HG02970 (cell line): Measurements from ENCODE around the gene SLC7A8.

Experiments used
- ATAC-seq: cut with Tn5 transposase; IDR thresholded peaks from one replicate; pipeline ENCODE4 v1.9.1; 2021; ENCODE audit warnings: mild to moderate bottlenecking, moderate library complexity, moderate number of reproducible peaks; ENCODE audit not compliant: unreplicated experiment, low FRiP score

SLC7A8 gene

DNA sequence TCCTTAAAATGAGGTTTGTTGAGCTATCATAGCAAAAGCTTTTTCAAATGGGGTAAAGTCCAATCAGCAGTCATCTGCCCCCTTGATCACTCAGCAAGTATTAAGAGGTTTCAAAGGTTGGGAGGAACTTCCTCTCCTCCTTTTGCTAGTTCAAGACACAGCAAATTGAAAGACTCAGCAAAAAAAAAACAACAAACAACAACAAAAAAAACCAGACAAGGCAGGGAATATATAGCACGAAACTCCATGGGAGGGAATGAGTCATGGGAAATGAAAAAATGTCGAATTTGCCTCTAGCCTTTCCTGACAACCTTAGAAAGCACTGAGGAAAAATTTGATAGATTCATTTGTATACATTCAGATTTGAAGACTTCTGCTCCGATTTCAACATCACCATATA is 1.6 kb upstream of the SLC7A8 start:
- ATAC-seq, result no peak

DNA sequence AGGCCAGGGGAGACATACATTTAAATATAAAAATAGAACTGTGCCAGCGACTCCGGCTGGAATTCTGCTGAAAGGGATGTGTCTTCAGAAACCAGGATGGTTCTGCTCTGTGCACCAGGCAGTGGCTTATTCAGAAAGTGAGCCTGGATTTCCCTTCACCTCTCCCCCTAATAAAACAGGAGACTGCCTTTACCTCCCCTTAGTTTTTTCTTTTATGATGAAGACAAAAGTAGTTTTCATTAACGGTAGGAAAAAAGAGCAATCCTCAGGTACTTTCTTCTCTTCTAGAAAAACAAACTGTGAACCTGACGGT is 346 bp downstream of the SLC7A8 start:
- no peak for ATAC-seq

DNA sequence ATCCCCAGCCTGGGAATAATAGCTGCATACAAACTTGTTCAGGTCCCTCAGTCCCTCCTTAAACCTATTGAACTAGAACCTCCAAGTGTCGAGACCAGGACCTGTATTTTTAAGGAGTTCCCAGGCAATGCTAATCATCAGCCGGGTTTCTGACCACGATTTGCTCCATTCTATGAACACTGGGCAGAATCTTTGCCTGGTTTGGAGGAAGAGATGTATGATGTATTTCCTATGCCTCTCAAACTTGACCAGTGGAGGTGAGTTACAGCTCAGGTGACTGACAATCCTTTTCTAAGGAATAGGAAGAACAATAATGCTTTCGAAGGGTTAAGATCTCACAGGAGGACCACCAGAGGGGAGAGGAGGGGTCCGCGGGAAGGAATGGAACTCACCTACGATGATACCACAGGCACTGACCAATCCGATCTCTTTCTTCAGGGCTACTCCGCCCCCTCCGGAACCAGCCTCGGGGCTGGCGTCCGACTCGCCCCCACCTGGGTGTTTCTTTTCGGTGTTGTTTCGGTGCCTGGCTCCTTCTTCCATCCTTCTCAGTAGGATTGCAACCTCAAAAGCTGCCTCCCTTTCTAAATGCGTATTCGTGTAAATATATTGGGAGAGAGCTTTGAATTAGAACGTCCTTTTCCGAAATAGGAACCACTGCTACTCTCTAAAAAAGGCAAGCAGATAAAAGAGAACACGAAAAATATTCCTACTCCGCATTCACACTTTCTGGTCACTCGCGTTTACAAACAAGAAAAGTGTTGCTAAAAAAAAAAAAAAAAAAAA is 895 bp downstream of the SLC7A8 start:
- ATAC-seq, result no peak

DNA sequence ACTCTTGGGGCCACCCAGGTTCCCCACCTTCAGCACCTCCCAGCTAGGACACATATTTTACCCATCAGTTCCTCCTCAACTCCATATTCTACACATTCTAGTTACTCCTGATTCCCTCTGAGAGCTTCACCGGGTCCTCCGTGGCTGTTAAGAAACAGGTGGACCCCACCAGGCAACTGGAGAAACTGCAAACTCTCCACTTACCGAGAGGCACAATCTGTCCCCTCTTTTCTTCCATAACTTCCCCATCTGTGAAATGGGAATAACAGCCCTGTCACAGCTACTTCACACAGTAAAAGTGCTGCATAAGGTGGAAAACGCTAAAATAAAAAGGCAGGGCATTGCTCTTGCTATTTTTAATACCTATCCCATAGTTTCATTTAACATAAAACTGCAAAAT is 1.5 kb downstream of the SLC7A8 start:
- no peak for ATAC-seq

DNA sequence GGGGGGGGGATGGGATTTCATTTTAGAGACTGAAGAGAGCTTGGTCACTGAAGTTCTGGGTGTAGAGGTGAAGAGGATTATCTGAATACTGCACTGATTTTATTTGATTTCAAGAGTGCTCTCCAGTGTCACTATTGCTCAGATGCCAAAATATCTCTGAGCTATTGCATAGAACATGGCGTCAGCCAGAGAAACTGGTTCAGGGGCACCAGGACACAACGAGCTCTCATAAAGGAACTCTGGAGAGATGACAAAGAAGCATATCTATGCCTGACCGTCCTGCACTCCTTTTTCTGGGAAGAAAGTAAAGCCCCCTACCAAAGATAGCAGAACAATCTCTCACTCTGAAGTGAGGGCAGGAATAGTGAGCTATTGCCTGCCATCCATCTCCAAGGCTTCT is 2.0 kb downstream of the SLC7A8 start:
- no peak for ATAC-seq

DNA sequence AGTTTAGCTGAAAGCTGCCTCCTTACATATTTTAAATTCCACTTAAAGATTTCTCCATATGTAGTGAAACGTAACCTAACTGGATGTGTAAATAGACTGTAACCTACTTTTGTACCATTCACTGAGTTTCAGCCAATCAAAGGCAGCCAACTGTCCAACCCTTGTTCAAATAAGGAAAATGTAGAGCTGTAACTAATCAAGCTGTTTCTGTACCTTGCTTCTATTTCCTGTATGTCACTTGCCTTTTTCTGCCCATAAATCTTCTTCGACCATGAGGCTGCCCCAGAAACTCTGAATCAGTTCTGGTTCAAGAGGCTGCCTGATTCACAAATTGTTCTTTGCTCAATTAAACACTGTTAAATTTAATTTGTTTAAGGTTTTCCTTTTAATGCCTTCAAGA is 6.3 kb downstream of the SLC7A8 start:
- ATAC-seq, result no peak

DNA sequence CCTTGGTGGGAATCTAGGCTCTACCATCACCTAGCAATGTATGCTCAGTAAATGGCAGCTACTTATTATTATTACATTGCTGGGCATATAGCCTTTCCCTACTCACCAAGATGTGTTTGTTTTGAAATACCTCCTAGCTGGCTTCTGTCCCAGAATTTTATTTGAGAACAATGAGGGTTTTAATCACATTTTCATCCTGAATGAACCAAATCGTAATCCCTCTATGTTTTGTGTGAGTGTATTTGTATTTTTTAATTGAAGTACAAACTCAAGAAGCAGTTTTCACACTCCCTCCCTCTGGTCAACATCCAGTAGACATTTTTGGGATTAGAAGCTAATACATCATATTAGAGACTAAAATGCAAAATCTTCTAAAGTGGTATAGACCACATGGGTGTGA is 7.6 kb downstream of the SLC7A8 start:
- no peak for ATAC-seq

DNA sequence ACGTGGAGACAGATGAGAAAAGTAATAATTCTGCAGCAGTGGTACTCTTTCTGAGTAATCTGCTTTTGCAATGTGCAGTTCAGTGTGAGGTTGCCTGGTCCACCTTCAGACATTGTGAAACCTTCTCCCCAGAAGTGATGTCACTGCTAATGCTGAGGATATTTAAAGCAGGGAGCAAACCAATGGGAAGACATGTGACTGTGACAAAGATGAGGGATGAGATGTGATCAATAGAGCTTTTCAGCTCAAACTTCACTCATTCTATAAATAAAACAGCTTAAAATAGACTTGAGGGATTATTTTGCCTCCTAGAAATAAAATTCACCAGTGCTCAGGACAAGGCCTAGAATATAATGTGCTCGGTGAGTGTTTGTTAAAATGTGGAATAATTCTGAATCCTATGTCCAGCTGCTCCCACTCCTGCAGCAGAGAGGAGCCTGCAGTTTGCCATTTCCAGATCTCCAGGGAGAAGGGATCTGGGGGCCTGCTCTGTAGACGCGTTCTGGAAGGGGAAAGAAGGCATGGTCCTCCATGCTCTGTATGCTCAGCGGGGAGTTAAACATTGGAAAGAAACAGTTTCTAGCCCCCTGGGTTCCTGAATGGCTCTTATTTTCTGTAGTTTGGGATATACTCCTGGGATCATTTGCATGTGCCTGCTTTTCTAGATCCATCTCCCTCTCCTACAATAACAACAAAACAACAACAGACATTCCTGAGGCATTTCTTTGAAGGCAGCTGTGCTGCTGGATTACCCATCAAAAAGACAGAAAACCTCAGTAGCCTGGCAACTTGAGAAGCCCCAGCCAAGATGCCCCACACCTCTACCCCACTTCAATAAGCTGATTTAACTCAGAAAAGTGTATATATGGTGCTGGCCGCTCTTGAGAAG is 8.9 kb downstream of the SLC7A8 start:
- no peak for ATAC-seq

DNA sequence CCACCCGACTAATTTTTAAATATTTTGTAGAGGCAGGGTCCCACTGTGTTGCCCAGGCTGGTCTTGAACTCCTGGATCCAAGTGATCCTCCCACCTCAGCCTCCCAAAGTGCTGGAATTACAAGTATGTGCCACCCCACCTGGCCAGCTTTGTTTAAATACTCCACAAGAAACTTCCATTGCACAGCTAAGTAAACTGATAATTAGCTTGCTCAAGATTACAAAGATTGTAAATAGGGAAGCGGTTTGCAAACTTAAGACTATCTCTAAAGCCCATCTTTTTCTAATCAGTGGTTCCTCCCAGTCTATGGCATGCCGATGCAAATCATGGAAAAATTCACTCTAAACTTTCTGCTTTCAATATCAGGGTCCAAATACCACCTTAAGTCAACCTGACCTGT is 9.7 kb downstream of the SLC7A8 start:
- no peak for ATAC-seq

DNA sequence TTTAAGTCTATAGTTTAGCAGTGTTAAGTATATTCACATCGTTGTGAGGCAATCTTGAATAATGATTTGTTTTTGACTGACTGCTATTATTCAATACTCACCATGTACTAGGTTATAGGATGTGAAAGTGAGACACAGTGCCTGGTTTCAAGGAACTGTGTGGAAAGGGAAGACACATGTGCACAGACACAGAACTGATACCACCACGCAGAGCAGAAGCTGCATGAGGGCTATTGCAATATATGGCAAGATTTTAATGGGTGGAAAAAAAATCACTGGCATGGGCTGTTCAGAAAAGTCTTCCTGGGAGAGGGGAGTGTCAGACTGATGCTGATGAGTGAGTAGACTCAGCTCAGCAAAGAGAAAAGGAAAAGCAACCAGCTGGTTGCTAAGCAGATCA is 10.4 kb downstream of the SLC7A8 start:
- ATAC-seq, result no peak

DNA sequence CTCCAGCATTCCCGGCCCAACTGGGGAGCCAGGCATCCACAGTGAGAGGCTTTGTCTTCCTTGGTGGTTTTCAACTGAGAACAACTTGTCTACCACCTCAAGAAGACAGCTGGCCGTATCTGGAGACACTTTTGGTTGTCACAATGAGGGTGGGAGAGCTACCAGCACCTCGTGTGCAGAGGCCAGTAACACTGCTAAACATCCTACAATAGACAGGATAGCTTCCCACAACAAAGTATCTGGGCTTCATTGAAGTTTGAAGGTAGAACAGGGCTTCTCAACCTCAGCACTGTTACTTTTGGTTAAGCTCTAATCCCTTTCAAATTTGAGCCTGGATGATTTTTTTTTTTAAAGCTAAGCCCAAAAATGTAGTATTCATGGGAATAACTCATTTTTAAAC is 10.9 kb downstream of the SLC7A8 start:
- ATAC-seq, result no peak

DNA sequence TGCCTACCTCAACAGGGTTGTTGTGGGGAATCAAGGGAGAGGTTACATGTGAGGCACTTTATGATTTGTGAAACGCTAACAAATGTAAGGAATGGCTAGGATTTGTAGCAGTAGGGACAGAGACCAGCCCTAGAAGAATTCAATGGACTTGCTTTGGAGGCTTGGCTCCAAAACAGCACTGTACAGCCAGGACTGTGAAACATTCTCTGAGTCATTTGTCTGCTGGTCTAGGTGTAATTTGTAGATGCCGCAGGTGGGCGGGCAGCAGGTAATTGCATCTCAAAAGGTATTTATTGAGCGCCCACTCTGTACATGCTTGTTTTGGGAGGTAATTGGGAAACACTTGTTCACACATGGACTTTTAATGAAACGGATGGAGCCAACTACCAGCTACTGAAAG is 11.4 kb downstream of the SLC7A8 start:
- no peak for ATAC-seq

DNA sequence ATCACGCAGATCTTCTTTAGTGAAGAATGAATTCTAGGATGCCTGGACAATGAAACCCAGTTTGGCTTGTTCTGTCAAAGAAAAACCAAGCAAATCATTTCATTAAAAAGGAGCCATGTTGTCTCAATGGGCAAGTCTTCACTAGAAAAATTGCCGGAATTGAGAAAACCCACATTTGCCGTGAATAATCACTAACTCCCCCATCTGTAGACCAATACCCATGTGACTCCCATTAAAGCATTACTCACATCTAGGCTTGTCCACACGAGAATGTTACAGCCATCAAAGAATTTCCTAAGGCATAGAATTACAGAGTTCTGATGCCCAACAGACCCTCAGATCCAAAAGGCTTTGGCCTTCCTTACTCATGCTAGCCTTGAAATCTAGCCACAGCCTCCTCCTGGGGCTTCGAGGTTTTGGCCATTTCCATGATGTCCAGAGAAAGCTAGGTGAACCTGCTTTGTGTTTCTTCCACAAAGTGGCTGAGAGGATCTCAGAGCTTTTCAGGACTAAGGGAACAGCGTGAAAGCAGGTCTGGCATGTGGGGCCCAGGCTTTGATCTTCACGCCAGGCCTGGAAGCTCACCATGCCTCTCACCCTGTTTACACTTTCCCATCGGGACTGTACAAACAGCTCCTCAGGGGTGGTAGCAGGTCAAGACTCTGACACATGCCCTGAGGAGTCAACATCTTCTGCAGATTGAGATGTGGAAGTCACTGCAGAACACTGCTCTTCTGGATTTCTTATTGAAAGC is 12.1 kb downstream of the SLC7A8 start:
- no peak for ATAC-seq

DNA sequence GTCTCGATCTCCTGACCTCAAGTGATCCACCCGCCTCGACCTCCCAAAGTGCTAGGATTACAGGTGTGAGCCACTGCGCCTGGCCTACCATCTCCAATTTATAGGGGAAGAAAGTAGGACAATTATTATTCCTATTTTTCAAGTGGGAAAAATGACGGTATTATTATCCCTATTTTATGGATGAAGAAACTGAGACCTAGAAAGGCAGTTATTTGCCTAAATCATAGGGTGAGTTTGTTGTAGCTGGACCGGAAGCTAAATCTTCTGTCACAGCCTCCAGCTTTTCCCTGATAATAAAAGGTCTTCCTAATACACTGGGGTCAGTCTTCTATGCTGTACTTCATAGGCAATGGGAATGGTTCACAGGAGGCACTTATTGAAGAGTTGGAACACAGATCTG is 13.8 kb downstream of the SLC7A8 start:
- no peak for ATAC-seq

DNA sequence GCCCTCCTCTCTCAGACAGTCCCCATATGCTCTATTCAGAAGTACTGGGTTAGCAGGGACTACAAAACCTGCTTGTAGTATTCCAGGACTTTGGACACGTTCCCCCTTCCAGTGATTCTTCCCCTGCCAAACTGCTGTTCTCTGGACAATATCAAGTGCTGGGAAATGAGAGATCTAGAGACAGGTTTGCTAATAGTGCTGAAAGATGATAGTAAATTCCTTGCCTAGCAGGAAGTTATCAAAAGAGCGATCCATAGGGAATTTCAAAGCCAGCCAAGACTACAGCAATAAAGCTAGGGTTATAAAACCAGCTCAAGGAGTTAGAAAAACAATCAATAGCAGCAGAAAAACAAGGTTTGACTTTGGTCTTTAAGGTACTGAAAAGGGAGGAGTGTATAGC is 15.2 kb downstream of the SLC7A8 start:
- ATAC-seq, result no peak

DNA sequence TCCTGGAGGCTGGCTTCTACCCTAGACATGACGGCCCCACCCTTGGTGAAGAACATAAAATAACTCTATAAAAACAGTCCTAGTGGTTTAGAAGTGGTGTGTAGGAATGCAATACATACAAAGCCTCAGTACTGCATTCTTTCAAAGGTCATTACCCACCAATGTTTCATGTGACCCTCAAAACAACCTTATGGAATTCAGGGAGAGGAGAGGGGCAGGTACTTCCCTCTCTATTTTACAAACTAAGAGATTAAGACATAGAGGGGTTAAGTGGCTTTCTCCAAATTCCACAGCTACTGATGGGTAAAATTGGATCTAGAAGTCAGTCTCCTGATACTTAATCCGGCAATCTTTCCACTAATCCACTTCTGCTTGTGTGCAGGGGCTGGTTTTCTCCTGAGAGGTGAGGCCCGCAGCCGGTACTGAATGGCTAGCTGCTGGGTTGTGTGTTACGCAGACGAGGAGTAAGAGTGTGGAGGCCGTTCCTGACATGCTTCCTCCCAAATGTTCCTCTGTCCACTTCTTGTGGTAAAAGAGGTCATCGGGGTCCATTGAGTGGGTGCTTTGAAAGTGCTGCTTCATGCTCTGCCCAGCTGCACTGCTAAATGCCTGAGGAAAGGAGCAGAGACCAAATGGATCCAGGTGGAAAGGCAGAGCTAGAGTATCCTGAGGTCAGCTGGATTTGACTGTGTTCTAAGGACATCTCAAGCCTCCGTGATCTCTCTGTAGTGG is 16.2 kb downstream of the SLC7A8 start:
- ATAC-seq, result no peak

DNA sequence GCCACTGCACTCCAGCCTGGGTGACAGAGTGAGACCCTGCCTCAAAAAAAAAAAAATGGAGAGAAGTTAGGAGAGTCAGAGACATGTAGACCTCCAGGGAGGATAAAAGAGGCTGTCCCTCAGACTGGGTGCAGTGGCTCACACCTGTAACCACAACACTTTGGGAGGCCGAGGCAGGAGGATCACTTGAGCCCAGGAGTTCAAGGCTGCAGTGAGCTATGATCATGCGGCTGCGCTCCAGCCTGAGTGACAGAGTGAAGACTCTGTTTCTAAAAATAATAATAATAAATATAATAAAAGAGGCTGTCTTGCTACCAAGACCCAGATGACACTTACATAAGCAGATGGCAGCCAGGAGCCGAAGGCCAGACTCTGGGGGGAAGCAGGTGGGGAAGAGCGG is 18.5 kb downstream of the SLC7A8 start:
- ATAC-seq, result no peak

DNA sequence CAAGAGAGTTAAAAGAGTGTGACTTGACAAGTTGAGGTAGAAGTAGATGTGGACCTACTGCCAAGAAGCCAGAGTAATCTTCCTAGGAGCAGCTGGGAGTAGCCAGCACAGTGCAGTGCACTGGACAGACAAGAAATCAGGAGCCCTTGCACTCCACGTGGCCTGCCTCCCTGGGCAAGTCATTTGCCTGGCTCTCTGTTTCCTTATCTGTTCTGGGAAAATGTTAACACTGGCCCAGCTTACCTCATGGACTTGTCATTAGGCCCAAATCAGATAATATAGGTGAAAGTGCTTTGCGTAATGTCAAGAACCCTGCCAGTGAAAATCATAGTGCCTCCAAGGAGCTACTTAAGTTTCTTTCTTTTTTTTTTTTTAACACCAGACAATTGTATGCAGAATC is 19.2 kb downstream of the SLC7A8 start:
- no peak for ATAC-seq

DNA sequence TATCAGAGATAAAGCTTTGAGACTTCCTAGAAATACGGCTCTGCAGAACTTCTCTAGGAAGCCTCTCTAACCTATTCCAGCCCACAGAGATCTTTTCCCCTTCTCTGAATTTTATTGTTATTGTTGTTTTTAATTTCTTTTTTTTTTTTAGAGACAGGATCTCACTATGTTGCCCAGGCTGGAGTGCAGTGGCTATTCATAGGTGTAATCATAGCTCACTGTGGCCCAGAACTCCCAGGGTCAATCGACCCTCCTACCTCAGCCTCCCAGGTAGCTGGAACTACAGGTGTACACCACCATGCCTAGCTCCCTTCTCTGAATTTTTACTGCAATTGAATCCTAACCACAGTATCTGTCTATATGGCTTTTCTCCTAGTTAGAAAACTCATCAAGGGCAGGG is 19.6 kb downstream of the SLC7A8 start:
- no peak for ATAC-seq

DNA sequence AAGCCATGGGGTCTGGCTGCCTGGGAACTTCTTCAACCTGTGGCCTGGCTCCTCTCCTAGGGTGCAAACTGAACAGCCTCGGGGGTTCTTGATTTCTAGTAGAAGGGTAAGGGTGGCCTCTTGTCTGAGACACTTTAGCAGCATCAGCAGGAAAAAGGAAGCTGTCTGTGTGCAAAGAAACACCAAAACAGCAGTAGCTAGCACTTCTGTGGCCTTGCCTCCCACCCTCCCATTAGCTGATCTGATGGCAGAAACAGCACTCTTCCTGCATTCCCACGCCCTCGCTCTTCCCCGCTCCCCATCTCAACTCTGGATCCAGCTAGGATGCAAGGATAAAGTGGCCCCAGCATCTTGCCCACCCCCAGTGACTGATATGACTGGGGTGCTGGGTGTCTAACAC is 20.7 kb downstream of the SLC7A8 start:
- ATAC-seq, result no peak

DNA sequence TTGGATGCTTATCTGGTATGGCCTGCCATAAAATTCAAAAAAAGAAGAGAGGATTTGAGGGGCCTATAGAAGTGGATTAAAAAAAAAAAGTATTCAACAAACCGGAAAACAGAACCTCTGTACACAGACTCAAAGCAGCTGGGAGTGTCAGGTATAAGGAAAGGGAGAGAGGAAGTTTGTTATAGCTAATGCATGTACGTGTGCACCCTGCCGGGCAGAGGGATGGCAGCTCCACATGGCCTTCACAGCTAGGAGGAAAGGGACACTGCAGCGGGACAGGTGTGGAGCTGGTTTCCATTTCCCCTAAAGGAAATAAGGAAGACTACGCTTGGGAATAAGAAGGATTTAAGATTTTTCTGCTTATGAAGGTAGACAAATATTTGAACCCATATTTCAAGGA is 21.5 kb downstream of the SLC7A8 start:
- no peak for ATAC-seq
